ENCODE data around the gene SUGCT.

SUGCT gene

DNA sequence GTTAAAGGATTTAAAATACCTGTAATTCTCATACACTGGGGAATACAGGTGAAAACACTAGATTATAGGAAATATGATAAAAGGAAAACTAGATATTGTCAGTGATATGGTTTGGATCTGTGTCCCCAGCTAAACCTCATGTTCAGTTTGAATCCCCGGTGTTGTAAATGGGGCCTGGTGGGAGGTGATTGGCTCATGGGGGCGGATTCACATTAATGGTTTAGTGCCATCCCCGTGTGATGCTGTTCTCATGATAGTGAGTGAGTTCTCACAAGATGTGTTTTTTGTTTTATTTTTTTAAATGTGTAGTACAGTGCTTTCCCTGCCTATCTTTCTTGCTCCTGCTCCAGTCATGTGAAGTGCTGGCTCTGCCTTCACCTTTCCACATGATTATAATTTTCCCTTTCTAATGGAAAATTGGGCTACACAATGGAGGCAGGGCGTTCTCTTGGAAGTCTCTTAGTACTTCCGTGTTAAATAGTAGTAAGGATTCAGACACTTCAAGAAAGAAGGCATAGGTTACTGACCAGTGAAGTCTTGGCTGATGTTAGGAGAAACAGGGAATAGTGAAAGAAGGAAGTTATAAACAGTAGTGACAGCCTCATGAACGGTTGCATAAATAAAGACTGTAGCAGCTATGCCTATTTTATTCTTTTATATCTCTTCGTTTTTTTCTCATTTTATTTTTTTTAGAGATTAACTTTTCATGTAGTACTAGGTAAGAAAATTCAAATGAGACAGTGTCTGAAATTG, 386.4 kb downstream of the SUGCT start:
- DNase-seq (ENCODE audit: low read depth in 1 of 2, low spot score in 1 of 2): no peak
- Histone ChIP-seq H3K4me3 (replicated peaks; ENCODE audit: insufficient read depth, low read length) (no peak overlapping the region), H3K27ac (replicated peaks) (no peak overlapping the region), H3K27me3 (ENCODE audit: insufficient read depth, poor library complexity, severe bottlenecking) (no peaks in the 10 kb centered on the region)
- TF ChIP-seq GABPA (IDR thresholded peaks at IDR 0.05; ENCODE audit: low read depth) (no peak), SPI1 (IDR thresholded peaks at IDR 0.05; ENCODE audit: borderline replicate concordance, low read depth) (no peak), POLR2AphosphoS5 (IDR thresholded peaks at IDR 0.05; ENCODE audit: low read depth) (no peak)
- TF ChIP-seq, protein P1, sequence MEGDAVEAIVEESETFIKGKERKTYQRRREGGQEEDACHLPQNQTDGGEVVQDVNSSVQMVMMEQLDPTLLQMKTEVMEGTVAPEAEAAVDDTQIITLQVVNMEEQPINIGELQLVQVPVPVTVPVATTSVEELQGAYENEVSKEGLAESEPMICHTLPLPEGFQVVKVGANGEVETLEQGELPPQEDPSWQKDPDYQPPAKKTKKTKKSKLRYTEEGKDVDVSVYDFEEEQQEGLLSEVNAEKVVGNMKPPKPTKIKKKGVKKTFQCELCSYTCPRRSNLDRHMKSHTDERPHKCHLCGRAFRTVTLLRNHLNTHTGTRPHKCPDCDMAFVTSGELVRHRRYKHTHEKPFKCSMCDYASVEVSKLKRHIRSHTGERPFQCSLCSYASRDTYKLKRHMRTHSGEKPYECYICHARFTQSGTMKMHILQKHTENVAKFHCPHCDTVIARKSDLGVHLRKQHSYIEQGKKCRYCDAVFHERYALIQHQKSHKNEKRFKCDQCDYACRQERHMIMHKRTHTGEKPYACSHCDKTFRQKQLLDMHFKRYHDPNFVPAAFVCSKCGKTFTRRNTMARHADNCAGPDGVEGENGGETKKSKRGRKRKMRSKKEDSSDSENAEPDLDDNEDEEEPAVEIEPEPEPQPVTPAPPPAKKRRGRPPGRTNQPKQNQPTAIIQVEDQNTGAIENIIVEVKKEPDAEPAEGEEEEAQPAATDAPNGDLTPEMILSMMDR (IDR thresholded peaks at IDR 0.05; ENCODE audit: insufficient read depth, low read length): no peak
- TF ChIP-seq, protein P2, sequence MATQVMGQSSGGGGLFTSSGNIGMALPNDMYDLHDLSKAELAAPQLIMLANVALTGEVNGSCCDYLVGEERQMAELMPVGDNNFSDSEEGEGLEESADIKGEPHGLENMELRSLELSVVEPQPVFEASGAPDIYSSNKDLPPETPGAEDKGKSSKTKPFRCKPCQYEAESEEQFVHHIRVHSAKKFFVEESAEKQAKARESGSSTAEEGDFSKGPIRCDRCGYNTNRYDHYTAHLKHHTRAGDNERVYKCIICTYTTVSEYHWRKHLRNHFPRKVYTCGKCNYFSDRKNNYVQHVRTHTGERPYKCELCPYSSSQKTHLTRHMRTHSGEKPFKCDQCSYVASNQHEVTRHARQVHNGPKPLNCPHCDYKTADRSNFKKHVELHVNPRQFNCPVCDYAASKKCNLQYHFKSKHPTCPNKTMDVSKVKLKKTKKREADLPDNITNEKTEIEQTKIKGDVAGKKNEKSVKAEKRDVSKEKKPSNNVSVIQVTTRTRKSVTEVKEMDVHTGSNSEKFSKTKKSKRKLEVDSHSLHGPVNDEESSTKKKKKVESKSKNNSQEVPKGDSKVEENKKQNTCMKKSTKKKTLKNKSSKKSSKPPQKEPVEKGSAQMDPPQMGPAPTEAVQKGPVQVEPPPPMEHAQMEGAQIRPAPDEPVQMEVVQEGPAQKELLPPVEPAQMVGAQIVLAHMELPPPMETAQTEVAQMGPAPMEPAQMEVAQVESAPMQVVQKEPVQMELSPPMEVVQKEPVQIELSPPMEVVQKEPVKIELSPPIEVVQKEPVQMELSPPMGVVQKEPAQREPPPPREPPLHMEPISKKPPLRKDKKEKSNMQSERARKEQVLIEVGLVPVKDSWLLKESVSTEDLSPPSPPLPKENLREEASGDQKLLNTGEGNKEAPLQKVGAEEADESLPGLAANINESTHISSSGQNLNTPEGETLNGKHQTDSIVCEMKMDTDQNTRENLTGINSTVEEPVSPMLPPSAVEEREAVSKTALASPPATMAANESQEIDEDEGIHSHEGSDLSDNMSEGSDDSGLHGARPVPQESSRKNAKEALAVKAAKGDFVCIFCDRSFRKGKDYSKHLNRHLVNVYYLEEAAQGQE (IDR thresholded peaks at IDR 0.05; ENCODE audit: insufficient replicate concordance, low read depth): no peak

DNA sequence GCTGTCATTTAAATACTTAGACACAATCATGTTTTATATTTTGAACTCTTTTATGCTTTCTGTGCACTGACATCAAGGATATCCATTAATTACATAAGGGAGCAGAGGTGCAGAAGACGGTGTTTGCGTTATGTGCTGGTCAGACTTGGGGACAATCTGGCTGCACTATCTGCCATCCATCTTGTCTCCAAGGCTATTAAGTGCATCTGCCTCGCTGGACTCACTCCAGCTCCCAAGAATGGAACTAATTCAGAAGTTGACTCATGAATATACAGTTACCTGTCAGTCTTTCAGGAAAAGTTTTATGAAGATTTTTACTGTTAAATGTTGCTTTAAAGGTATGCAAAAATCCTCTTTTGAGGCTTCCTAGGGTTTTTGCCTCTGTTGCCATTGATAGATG, 391.0 kb downstream of the SUGCT start:
- no peak overlapping the region for H3K4me3 ChIP-seq (replicated peaks; ENCODE audit: insufficient read depth, low read length)
- DNase-seq (ENCODE audit: low read depth in 1 of 2, low spot score in 1 of 2): no peak
- no peak overlapping the region for H3K27ac ChIP-seq (replicated peaks)
- TF ChIP-seq, protein P2 (IDR thresholded peaks at IDR 0.05; ENCODE audit: insufficient replicate concordance, low read depth): no peak
- TF ChIP-seq GABPA (IDR thresholded peaks at IDR 0.05; ENCODE audit: low read depth) (no peak), POLR2AphosphoS5 (IDR thresholded peaks at IDR 0.05; ENCODE audit: low read depth) (no peak), SPI1 (IDR thresholded peaks at IDR 0.05; ENCODE audit: borderline replicate concordance, low read depth) (no peak)
- TF ChIP-seq, protein P1 (IDR thresholded peaks at IDR 0.05; ENCODE audit: insufficient read depth, low read length): no peak
- H3K27me3 ChIP-seq (ENCODE audit: insufficient read depth, poor library complexity, severe bottlenecking): no peaks in the 10 kb centered on the region

DNA sequence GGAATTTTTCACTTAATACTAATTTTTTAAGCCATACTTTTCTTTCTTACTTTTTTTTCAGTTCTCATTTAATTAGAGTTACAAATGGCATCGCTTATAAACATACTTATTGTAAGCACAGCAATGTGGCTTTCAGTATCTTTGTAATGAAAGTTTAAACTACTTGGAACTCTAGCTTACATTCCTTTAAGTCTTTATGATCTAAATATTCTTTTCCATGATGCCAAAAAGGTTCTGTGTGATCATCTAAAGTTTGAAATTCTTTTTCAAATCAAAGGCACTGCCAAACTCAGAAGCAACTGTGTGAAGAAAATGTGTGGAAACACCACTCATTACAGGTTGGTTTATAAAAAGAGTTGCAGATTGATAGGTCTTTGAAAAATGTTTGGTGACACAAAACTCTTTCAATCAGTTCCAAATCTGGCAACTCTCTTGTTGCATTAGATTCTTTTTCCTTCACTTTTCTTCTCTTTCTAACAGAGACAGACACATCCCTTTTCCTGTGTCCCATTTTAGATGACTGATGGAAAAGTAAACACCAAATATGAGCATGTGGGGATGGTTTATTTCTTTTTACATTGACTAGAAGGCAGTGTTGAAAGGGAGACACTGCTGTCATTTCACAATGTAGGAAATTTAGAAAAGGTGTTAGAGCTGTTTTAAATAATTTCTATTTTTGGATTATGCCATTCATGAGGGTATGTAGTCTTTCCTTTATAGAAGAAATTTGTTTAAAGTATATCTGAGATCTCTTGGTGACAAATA, 392.3 kb downstream of the SUGCT start:
- TF ChIP-seq, protein P1 (IDR thresholded peaks at IDR 0.05; ENCODE audit: insufficient read depth, low read length): no peak
- TF ChIP-seq SPI1 (IDR thresholded peaks at IDR 0.05; ENCODE audit: borderline replicate concordance, low read depth) (no peak), POLR2AphosphoS5 (IDR thresholded peaks at IDR 0.05; ENCODE audit: low read depth) (no peak), GABPA (IDR thresholded peaks at IDR 0.05; ENCODE audit: low read depth) (no peak)
- TF ChIP-seq, protein P2 (IDR thresholded peaks at IDR 0.05; ENCODE audit: insufficient replicate concordance, low read depth): no peak
- no peak for DNase-seq (ENCODE audit: low read depth in 1 of 2, low spot score in 1 of 2)
- Histone ChIP-seq H3K27ac (replicated peaks) (no peak overlapping the region), H3K4me3 (replicated peaks; ENCODE audit: insufficient read depth, low read length) (no peak overlapping the region), H3K27me3 (ENCODE audit: insufficient read depth, poor library complexity, severe bottlenecking) (no peaks in the 10 kb centered on the region)
